CD4-positive, alpha-beta T cell treated with Interleukin-10 for 1 hour (primary cell): ENCODE results near the gene ZNF326.
A peak's percentile ranks its signal among the peaks of the same experiment; 100 is the strongest.
"Not testable (repeated sequence)": the region's sequence is repeated elsewhere in the genome, so short reads cannot be mapped to it uniquely, and the experiment has no call there.

ENCODE experiments used
- DNase-seq: peaks from one replicate; pipeline ENCODE4 v3.0.0-alpha.2; 2020

ZNF326 gene

GRCh38 chr1:89966656-89967055 lies 28.3 kb upstream of the ZNF326 start:
- no peak for DNase-seq

DNA sequence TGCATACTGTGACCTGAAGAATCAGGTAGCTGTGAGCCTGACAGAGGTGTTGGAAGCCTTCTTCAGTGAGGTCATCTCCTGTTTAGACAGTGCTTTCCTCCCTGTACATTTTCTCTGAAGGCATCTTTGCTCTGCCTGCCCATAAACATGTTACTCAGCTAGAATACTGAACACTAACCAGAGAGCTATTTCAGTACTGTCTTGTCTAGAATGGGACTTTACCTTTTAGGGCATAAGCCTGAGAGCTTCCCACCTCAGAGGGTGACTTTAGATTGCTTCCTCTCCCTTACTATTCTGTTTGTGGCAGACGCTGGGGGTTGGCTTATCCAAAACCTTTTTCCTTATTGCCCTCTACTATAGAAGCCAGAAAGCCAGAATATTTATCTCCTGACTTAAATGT lies 23.3 kb upstream of the ZNF326 start:
- no peak for DNase-seq

DNA sequence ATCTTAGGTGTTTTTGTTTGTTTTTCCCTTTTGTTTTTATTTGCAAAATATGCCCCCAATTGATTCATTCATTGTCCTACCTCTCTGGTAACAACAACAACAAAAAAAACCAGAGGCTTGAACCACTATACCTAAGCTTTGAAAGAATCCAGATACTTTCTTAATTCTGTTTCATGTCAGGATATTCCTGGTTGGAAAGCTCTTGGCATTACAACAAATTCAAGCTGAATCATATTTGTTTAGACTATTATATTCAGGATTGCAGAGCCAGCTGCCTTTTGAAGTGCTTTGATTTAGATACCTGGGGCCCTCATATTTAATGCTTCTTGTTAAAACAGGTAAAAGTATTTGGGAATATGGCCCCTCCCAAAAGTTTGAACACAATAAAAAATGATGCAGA lies 22.9 kb upstream of the ZNF326 start:
- DNase-seq: no peak

- DNase-seq: no peak
Observed at GRCh38 chr1:89973471-89974127, 21.3 kb upstream of the ZNF326 start.

- DNase-seq: no peak
Observed at GRCh38 chr1:89974256-89974655, 20.7 kb upstream of the ZNF326 start.

DNA sequence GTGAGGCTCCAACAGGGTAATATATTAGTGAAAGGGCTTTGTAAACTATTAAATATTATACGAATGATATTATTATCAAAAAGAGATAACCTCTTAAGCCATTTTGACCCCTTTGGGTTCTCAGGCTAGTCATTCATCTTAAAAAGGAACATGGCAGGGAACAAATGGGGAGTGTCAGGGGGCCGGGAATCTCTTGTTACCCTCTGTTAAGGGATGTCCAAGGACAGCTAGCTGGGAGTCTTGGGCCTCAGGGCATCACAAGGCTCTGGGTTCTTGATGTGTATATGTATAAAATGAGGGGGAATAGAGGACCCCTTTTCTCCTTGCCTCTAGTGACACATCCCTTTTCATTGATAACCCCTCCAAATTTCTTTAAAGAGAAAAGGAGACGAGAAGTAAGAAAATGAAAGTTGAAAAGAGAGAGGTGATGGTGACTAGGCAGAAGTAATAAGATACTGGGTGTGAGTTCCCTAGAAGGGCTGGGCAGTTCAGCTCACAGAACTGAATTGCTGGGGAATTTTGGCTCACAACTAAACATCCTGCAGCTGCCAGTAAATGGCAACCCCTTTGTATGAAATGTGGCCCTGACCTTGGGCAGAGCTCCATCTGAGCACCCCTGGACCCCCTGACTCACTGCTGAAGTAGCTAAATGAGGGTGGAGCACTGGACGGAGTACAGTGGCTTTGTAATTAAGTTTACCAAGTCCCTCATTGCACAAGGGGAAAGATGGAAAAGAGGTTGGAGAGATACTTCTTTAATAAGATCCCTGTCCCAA lies 20.0 kb upstream of the ZNF326 start:
- DNase-seq: no peak

GRCh38 chr1:89975540-89976125 lies 19.3 kb upstream of the ZNF326 start:
- DNase-seq: no peak

DNA sequence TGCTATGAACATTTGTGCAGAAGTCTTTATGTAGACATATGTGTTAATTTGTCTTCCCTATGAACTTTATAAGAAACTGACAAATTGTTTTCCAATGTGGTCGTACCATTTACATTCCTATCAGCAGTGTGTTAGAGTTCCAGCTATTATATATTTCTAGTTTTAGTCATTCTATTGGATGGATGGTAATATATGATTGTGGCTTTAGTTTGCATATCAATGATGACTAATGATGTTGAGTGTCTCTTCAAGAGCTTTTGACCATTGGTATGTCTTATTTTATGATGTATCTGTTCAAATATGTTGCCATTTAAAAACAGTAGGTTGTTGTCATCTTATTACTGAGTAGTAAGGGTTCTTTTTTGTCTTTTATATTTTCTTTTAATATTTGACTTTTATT lies 16.2 kb upstream of the ZNF326 start:
- no peak for DNase-seq

DNA sequence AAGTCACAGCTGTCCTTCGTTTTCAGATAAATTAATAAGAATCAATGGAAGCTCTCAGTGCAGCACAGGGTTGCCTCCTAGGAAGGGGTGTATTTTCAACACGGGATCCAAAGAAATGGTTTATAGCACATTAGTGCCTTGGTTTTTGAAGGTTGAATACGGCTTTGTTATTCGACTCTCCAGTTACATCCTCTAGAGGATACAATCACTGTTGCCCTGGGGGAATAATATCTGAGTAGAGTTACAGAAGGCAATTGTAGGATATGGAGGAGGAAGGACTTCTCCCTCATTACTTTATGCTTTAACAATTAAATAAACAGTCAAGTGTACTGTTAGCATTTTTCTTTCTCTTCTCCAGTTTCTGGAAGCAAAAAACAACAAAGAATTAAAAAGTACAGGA lies 14.3 kb upstream of the ZNF326 start:
- DNase-seq: no peak

GRCh38 chr1:89982846-89983245 lies 12.1 kb upstream of the ZNF326 start:
- not testable (repeated sequence) for DNase-seq

- DNase-seq: not testable (repeated sequence)
Observed at GRCh38 chr1:89984564-89985116, 10.3 kb upstream of the ZNF326 start.

- DNase-seq: no peak
Observed at GRCh38 chr1:89986020-89986419, 8.9 kb upstream of the ZNF326 start.

DNA sequence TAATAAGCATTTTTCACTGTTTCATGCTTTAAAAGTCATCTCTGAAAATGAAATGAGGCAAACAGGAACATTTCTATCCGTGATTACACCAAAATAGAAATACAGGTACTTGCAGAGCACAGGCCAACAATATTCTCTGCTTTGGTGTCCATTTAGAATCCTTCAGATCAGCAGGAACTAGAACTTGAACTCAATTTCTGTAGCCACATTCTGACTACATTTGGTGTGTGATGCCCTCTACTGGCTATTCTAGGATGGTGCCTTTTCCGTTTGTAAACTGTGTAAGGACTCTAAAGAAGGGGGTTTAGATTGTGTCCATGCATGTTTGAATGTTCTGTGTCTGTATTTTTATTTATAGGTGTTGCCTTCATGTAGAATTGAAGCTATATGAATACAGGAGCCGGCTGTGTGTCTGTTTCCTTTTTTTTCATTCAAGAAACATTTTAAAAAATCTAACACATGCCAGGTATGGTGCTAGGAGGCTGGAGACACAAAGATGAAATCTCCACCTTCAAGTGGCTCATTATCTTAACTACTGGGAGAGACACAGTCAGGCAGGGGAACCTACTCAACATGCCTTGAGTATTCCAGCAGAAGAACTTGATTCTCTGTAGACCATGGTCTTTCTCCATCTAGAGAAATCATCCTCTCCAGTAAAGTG lies 7.6 kb upstream of the ZNF326 start:
- DNase-seq: peak; percentile 78

- no peak for DNase-seq
Observed at GRCh38 chr1:89989099-89989498, 5.8 kb upstream of the ZNF326 start.

- DNase-seq: no peak
Observed at GRCh38 chr1:89989799-89990198, 5.1 kb upstream of the ZNF326 start.

GRCh38 chr1:89990976-89991831 lies 3.7 kb upstream of the ZNF326 start:
- DNase-seq: no peak

GRCh38 chr1:89993541-89993940 lies 1.4 kb upstream of the ZNF326 start:
- DNase-seq: no peak

GRCh38 chr1:89994231-89994804 lies 592 bp upstream of the ZNF326 start:
- DNase-seq: no peak

- no peak for DNase-seq
Observed at GRCh38 chr1:89995598-89996449, 914 bp downstream of the ZNF326 start.

GRCh38 chr1:89996450-89997110 lies 1.7 kb downstream of the ZNF326 start:
- DNase-seq: no peak
